WTC11 (cell line): ENCODE data around the gene CALCB.

Experiments used
- ATF2 ChIP-seq: sonication (generic); formaldehyde crosslinking; IDR thresholded peaks from 2 replicates; pipeline ENCODE4 v1.8.1; 2022; ENCODE audit warnings: low read depth, missing genetic modification reagents, borderline replicate concordance
- ATF3 ChIP-seq: sonication (generic); formaldehyde crosslinking; conservative IDR thresholded peaks from 2 replicates; pipeline ENCODE4 v1.8.1; 2022; ENCODE audit warnings: mild to moderate bottlenecking, missing genetic modification reagents
- CTCF ChIP-seq: fragments of 200-600 bp; IDR thresholded peaks from 2 replicates; pipeline ENCODE4 v1.8.0; 2022; ENCODE audit warnings: antibody characterized with exemption
- FOXK1 ChIP-seq: sonication (generic); formaldehyde crosslinking; IDR thresholded peaks from 2 replicates; pipeline ENCODE4 v1.8.0; 2022; ENCODE audit warnings: mild to moderate bottlenecking, moderate library complexity, missing genetic modification reagents
- FOXP4 ChIP-seq: sonication (generic); formaldehyde crosslinking; IDR thresholded peaks from 2 replicates; pipeline ENCODE4 v1.8.0; 2022; ENCODE audit warnings: mild to moderate bottlenecking, missing genetic modification reagents
- MAX ChIP-seq: sonication (generic); formaldehyde crosslinking; IDR thresholded peaks from 2 replicates; pipeline ENCODE4 v1.8.0; 2022; ENCODE audit warnings: mild to moderate bottlenecking, missing genetic modification reagents
- NFE2L1 ChIP-seq: sonication (generic); formaldehyde crosslinking; IDR thresholded peaks from 2 replicates; pipeline ENCODE4 v1.8.1; 2023; ENCODE audit warnings: missing genetic modification reagents
- NR3C1 ChIP-seq: sonication (generic); formaldehyde crosslinking; conservative IDR thresholded peaks from 2 replicates; pipeline ENCODE4 v1.8.1; 2023; ENCODE audit warnings: low read depth, mild to moderate bottlenecking, missing genetic modification reagents
- PREB ChIP-seq: sonication (generic); formaldehyde crosslinking; IDR thresholded peaks from 2 replicates; pipeline ENCODE4 v1.8.1; 2022; ENCODE audit warnings: mild to moderate bottlenecking, missing genetic modification reagents, moderate library complexity, borderline replicate concordance
- RORB ChIP-seq: fragments of 250-450 bp; sonication (Bioruptor Pico); IDR thresholded peaks from 2 replicates; pipeline ENCODE4 v1.9.0; 2021; ENCODE audit warnings: mild to moderate bottlenecking
- ZNF121 ChIP-seq: sonication (generic); formaldehyde crosslinking; IDR thresholded peaks from 2 replicates; pipeline ENCODE4 v1.8.0; 2023; ENCODE audit warnings: missing genetic modification reagents
- ZNF138 ChIP-seq: sonication (generic); formaldehyde crosslinking; conservative IDR thresholded peaks from 2 replicates; pipeline ENCODE4 v1.8.1; 2022; ENCODE audit warnings: mild to moderate bottlenecking, moderate library complexity, missing genetic modification reagents

GRCh38 chr11:15073361-15074205, at the start of gene CALCB:
- TF ChIP-seq CTCF, result no peak
- no peak; the same call in 1 of the 2 replicates for TF ChIP-seq ATF3
- no peak for TF ChIP-seq NFE2L1 (CRISPR knock-in tag)
- TF ChIP-seq FOXP4 (CRISPR knock-in tag), result no peak
- no peak for TF ChIP-seq ZNF121 (CRISPR knock-in tag)
- no peak for TF ChIP-seq RORB (CRISPR knock-in tag)
- peak; percentile 80 for TF ChIP-seq MAX (CRISPR knock-in tag)
- no peak for TF ChIP-seq ATF2
- TF ChIP-seq PREB (CRISPR knock-in tag), result no peak
- TF ChIP-seq ZNF138 (CRISPR knock-in tag), result no peak
- TF ChIP-seq FOXK1 (CRISPR knock-in tag), result no peak
- 0 out of 2 replicates have a peak, but pooled peaks have one; percentile 11 for TF ChIP-seq NR3C1 (CRISPR knock-in tag)
